HCT116 (cell line): ENCODE data around the gene DISP2. TPM values are rescaled to one million over a fixed set of nuclear protein-coding genes. Genes with fewer than 3 reads are reported as not detected.

Experiments
- ATAC-seq: fragments of 200-7000 bp; cut with Tn5 transposase; 2 replicates; pipeline ENCODE4 v1.9.1; 2020; ENCODE audit warnings: mild to moderate bottlenecking, moderate library complexity
- BruUV-seq: library from RNA; stranded (reverse); fragments of 400-500 nt; replicated peaks from 2 replicates; lab custom pipeline; 2021; lab: Mats Ljungman, UMichigan
- CTCF ChIA-PET: fragments of 300-600 bp; sonication (Branson Sonifier 250); formaldehyde crosslinking; loops from one replicate; lab custom pipeline; 2021; ENCODE audit warnings: antibody characterized with exemption; lab: Charles Lee
- POLR2A ChIA-PET: fragments of 300-600, 350-600 bp; sonication (Branson Sonifier 250); formaldehyde crosslinking; loops from one replicate; lab custom pipeline; 2021; ENCODE audit warnings: antibody characterized with exemption; lab: Charles Lee
- RAD21 ChIA-PET, 2 experiments: fragments of 300-600 bp; sonication (Branson Sonifier 250); formaldehyde crosslinking; loops; one replicate each; lab custom pipeline; 2023; ENCODE audit warnings: low total read pairs in 2 of 2; ENCODE audit not compliant: uncharacterized antibody in 2 of 2, unreplicated experiment in 2 of 2, low non-redundant PET in 1 of 2; lab: Charles Lee
- DNase-seq: peaks from one replicate; pipeline ENCODE4 v3.0.0-alpha.2; 2010; ENCODE audit warnings: low read depth, low spot score
- H2AFZ ChIP-seq: fragments of 200-600 bp; shearing (Covaris generic), sonication (generic); 2 replicates; pipeline ENCODE4 v1.6.1; 2017; ENCODE audit warnings: low read depth, mixed run types, mixed read lengths, antibody characterized with exemption, low read length; ENCODE audit not compliant: poor library complexity, severe bottlenecking
- H3K27ac ChIP-seq: 2 replicates; pipeline ENCODE4 v1.5.1; 2012; ENCODE audit warnings: low read depth, low read length
- H3K27me3 ChIP-seq: fragments of 200-600 bp; sonication (generic); 2 replicates; pipeline ENCODE4 v1.6.1; 2016; ENCODE audit warnings: mixed run types, low read length, mixed read lengths; ENCODE audit not compliant: insufficient read depth
- H3K36me3 ChIP-seq, 2 experiments: fragments of 200-500 bp in 1 of 2; fragments of 200-600 bp in 1 of 2; sonication (Bioruptor generic) in 1 of 2; sonication (generic) in 1 of 2; 2 replicates each; pipeline versions ENCODE4 v1.5.1 to v1.6.1; 2014 to 2016; ENCODE audit warnings: low read length in 2 of 2, inconsistent platforms in 1 of 2, mixed read lengths in 1 of 2, mixed run types in 1 of 2; ENCODE audit not compliant: insufficient read depth in 2 of 2, control insufficient read depth in 1 of 2
- H3K4me1 ChIP-seq, 2 experiments: fragments of 200-600 bp in 1 of 2; sonication (generic) in 1 of 2; 2 replicates each; pipeline versions ENCODE4 v1.5.1 to v1.6.1; 2012 to 2017; ENCODE audit warnings: low read length in 2 of 2, inconsistent platforms in 1 of 2, mild to moderate bottlenecking in 1 of 2, mixed read lengths in 1 of 2, mixed run types in 1 of 2, moderate library complexity in 1 of 2; ENCODE audit not compliant: insufficient read depth in 2 of 2, control insufficient read depth in 1 of 2
- H3K4me2 ChIP-seq: fragments of 200-600 bp; sonication (generic); 2 replicates; pipeline ENCODE4 v1.6.1; 2017; ENCODE audit warnings: mixed run types, low read length, mixed read lengths
- H3K4me3 ChIP-seq, 2 experiments: fragments of 200-600 bp in 1 of 2; sonication (generic) in 1 of 2; replicated peaks in 1 of 2; 2 replicates each; pipeline ENCODE4 v1.5.1; 2011 to 2016; ENCODE audit warnings: low read length in 2 of 2, control low read depth in 1 of 2, low read depth in 1 of 2, mild to moderate bottlenecking in 1 of 2, mixed read lengths in 1 of 2, mixed run types in 1 of 2
- H3K79me2 ChIP-seq: fragments of 200-600 bp; sonication (generic); 2 replicates; pipeline ENCODE4 v1.6.1; 2017; ENCODE audit warnings: mild to moderate bottlenecking, mixed run types, low read length, moderate library complexity, mixed read lengths; ENCODE audit not compliant: insufficient read depth
- H3K9ac ChIP-seq: fragments of 200-600 bp; sonication (generic); 2 replicates; pipeline ENCODE4 v1.6.1; 2016; ENCODE audit warnings: low read length, mixed read lengths
- H3K9me2 ChIP-seq: fragments of 200-600 bp; sonication (generic), shearing (Covaris generic); 2 replicates; pipeline ENCODE4 v1.6.1; 2017; ENCODE audit warnings: mixed run types, mild to moderate bottlenecking, moderate library complexity; ENCODE audit not compliant: insufficient read depth
- H3K9me3 ChIP-seq, 2 experiments: fragments of 200-500 bp in 1 of 2; fragments of 200-600 bp in 1 of 2; sonication (Bioruptor generic) in 1 of 2; sonication (generic) in 1 of 2; 2 replicates each; pipeline ENCODE4 v1.6.1; 2014 to 2017; ENCODE audit warnings: low read length in 2 of 2, mixed read lengths in 2 of 2, inconsistent platforms in 1 of 2, low read depth in 1 of 2, mild to moderate bottlenecking in 1 of 2, mixed run types in 1 of 2, moderate library complexity in 1 of 2; ENCODE audit not compliant: control insufficient read depth in 1 of 2, insufficient read depth in 1 of 2
- H4K20me1 ChIP-seq: fragments of 200-600 bp; sonication (generic), shearing (Covaris generic); 2 replicates; pipeline ENCODE4 v1.6.1; 2017; ENCODE audit warnings: mixed run types, mild to moderate bottlenecking, moderate library complexity; ENCODE audit not compliant: insufficient read depth
- CBX3 ChIP-seq: IDR thresholded peaks from 2 replicates; pipeline ENCODE4 v1.6.1; 2012; ENCODE audit warnings: low read depth
- CEBPB ChIP-seq: IDR thresholded peaks from 2 replicates; pipeline ENCODE4 v1.6.1; 2012; ENCODE audit warnings: low read depth
- EGR1 ChIP-seq: IDR thresholded peaks from 2 replicates; pipeline ENCODE4 v1.6.1; 2012; ENCODE audit warnings: low read depth
- ELF1 ChIP-seq: IDR thresholded peaks from 2 replicates; pipeline ENCODE4 v1.6.1; 2012; ENCODE audit warnings: low read depth, borderline replicate concordance
- EZH2 ChIP-seq: fragments of 200-600 bp; sonication (generic); IDR thresholded peaks from 2 replicates; pipeline ENCODE4 v1.6.1; 2017; ENCODE audit warnings: antibody characterized with exemption, mixed run types
- FOSL1 ChIP-seq: IDR thresholded peaks from 2 replicates; pipeline ENCODE4 v1.6.1; 2012; ENCODE audit warnings: low read depth
- JUND ChIP-seq: IDR thresholded peaks from 2 replicates; pipeline ENCODE4 v1.6.1; 2012
- POLR2A ChIP-seq: IDR thresholded peaks from 2 replicates; pipeline ENCODE4 v1.7.0; 2011; ENCODE audit warnings: borderline replicate concordance; ENCODE audit not compliant: insufficient read depth, insufficient read length; ENCODE audit errors: extremely low read depth
- RAD21 ChIP-seq: IDR thresholded peaks from 2 replicates; pipeline ENCODE4 v1.6.1; 2012; ENCODE audit warnings: low read depth, mild to moderate bottlenecking
- SIN3A ChIP-seq: IDR thresholded peaks from 2 replicates; pipeline ENCODE4 v1.6.1; 2012; ENCODE audit warnings: low read depth
- SRF ChIP-seq: IDR thresholded peaks from 2 replicates; pipeline ENCODE4 v1.6.1; 2012; ENCODE audit warnings: low read depth
- YY1 ChIP-seq: IDR thresholded peaks from 2 replicates; pipeline ENCODE4 v1.6.1; 2011; ENCODE audit warnings: low read length, low read depth, moderate library complexity, mild to moderate bottlenecking; ENCODE audit not compliant: insufficient replicate concordance; ENCODE audit errors: extremely low read depth
- ZFX ChIP-seq: fragments of 450-650 bp; IDR thresholded peaks from 2 replicates; pipeline ENCODE4 v1.6.1; 2017
- intact Hi-C: fragments of 100-400 bp; cut with micrococcal nuclease; formaldehyde crosslinking; loops from 2 replicates; pipeline ENCODE4 v1.10.0; 2022
- total RNA-seq: library from RNA; stranded (reverse); gene quantifications from one replicate; pipeline ENCODE4 v1.2.1, GENCODE V29; 2021; ENCODE audit not compliant: unreplicated experiment
- TF ChIP-seq, protein P1 (sequence below), 3 experiments: fragments of 200-600 bp in 1 of 3; sonication (generic) in 1 of 3; IDR thresholded peaks in 2 of 3; conservative IDR thresholded peaks in 1 of 3; 2 replicates each; pipeline ENCODE4 v1.5.1; 2012 to 2017; ENCODE audit warnings: low read depth in 2 of 3, low read length in 2 of 3, antibody characterized with exemption in 1 of 3, borderline replicate concordance in 1 of 3, control low read depth in 1 of 3, mild to moderate bottlenecking in 1 of 3, mixed read lengths in 1 of 3, mixed run types in 1 of 3, moderate library complexity in 1 of 3; ENCODE audit not compliant: insufficient read depth in 1 of 3
- TF ChIP-seq, protein P2 (sequence below): IDR thresholded peaks from 2 replicates; pipeline ENCODE4 v1.6.1; 2011; ENCODE audit warnings: mild to moderate bottlenecking, low read length, moderate library complexity; ENCODE audit not compliant: insufficient replicate concordance; ENCODE audit errors: extremely low read depth

Gene DISP2
- total RNA-seq, 1 experiment from 2014 or later = 3.3 TPM

DNA sequence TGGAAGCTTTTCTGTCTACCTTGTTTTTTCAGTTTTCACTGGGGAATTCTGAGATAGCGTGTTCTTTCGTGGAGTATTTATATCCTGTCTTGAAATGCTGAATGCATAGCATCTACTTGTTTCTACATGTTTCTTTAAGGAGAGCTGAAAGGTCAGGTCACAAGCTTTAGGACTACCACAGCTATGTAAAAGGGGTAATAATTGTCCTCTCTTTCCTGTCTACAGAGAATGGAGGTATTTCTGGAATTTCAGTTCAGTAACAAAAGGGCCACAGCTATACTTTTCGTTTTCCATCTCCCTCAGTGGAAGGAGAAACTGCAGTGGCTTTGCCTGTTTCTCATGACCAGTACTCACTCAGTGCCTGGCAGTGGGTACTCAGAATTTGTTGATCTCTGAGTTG, 29.8 kb upstream of the DISP2 start:
- no peaks in the 10 kb centered on the region for H3K9me3 ChIP-seq
- no peaks in the 10 kb centered on the region for H3K27me3 ChIP-seq
- intact Hi-C loops = no loop called here
- CTCF ChIA-PET = interaction anchor here (1.1 to 5.9 kb wide), 2 partner anchors 11 to 94 kb away, joined by 4 to 55 read pairs; partner anchors contain the start of gene CCDC9B
- no peaks in the 10 kb centered on the region for H3K36me3 ChIP-seq
- no peak overlapping the region for H3K9ac ChIP-seq
- H3K4me2 ChIP-seq = no peak overlapping the region
- no peak for ATAC-seq
- no peak for TF ChIP-seq JUND
- TF ChIP-seq POLR2A = no peak
- TF ChIP-seq RAD21 = no peak
- no peak for TF ChIP-seq CBX3
- no peak for TF ChIP-seq SIN3A
- TF ChIP-seq, protein P1, sequence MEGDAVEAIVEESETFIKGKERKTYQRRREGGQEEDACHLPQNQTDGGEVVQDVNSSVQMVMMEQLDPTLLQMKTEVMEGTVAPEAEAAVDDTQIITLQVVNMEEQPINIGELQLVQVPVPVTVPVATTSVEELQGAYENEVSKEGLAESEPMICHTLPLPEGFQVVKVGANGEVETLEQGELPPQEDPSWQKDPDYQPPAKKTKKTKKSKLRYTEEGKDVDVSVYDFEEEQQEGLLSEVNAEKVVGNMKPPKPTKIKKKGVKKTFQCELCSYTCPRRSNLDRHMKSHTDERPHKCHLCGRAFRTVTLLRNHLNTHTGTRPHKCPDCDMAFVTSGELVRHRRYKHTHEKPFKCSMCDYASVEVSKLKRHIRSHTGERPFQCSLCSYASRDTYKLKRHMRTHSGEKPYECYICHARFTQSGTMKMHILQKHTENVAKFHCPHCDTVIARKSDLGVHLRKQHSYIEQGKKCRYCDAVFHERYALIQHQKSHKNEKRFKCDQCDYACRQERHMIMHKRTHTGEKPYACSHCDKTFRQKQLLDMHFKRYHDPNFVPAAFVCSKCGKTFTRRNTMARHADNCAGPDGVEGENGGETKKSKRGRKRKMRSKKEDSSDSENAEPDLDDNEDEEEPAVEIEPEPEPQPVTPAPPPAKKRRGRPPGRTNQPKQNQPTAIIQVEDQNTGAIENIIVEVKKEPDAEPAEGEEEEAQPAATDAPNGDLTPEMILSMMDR (IDR thresholded peaks at IDR 0.05 in 2 of 3, conservative IDR thresholded peaks at IDR 0.05 in 1 of 3; ENCODE audit: borderline replicate concordance in 1 of 3, insufficient read depth in 1 of 3, low read depth in 2 of 3, low read length in 2 of 3) = no peak
- no peak for TF ChIP-seq SRF
- TF ChIP-seq EGR1 = no peak
- no peak for TF ChIP-seq YY1
- TF ChIP-seq ELF1 = no peak
- no peak for TF ChIP-seq CEBPB
- no peak for TF ChIP-seq ZFX
- no peak for TF ChIP-seq FOSL1
- TF ChIP-seq EZH2 = no peak
- TF ChIP-seq, protein P2, sequence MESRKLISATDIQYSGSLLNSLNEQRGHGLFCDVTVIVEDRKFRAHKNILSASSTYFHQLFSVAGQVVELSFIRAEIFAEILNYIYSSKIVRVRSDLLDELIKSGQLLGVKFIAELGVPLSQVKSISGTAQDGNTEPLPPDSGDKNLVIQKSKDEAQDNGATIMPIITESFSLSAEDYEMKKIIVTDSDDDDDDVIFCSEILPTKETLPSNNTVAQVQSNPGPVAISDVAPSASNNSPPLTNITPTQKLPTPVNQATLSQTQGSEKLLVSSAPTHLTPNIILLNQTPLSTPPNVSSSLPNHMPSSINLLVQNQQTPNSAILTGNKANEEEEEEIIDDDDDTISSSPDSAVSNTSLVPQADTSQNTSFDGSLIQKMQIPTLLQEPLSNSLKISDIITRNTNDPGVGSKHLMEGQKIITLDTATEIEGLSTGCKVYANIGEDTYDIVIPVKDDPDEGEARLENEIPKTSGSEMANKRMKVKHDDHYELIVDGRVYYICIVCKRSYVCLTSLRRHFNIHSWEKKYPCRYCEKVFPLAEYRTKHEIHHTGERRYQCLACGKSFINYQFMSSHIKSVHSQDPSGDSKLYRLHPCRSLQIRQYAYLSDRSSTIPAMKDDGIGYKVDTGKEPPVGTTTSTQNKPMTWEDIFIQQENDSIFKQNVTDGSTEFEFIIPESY = no peak
- TF ChIP-seq, all 23 proteins: peak for 0
- Histone ChIP-seq H3K9me2 (no peaks in the 10 kb centered on the region), H3K79me2 (no peaks in the 10 kb centered on the region), H2AFZ (no peak overlapping the region), H3K4me1 (peaks cover 0 to 8% of the 10 kb centered on the region in 2 experiments; a peak in 1 of 4 replicates), H3K4me3 (no peak overlapping the region), H3K27ac (no peak overlapping the region), H4K20me1 (no peaks in the 10 kb centered on the region)
- no peak for DNase-seq
- ChIA-PET POLR2A (no interaction called here), RAD21 (no interaction called here)
- BruUV-seq = no TSS peak
